Peyer's patch (tissue), 4 donors: ENCODE data around the gene ZBTB7B. TPM values are rescaled to one million over a fixed set of nuclear protein-coding genes. Genes with fewer than 3 reads are reported as not detected.

Experiments
- DNase-seq, 3 donors: peaks; one replicate each; pipeline ENCODE4 v3.0.0-alpha.2; 2017 to 2019
- H3K27ac ChIP-seq, 4 donors: fragments of 200-600 bp; sonication (generic); one replicate each; pipeline ENCODE4 v1.5.1; 2016 to 2019
- H3K27me3 ChIP-seq, 2 donors: fragments of 200-600 bp; sonication (generic); one replicate each; pipeline ENCODE4 v1.5.1; 2019
- H3K36me3 ChIP-seq, 3 donors: fragments of 200-600 bp; sonication (generic); one replicate each; pipeline ENCODE4 v1.5.1; 2016 to 2019
- H3K4me1 ChIP-seq, 4 donors: fragments of 200-600 bp; sonication (generic); one replicate each; pipeline ENCODE4 v1.5.1; 2016 to 2019
- H3K4me3 ChIP-seq, 4 donors: fragments of 200-600 bp; sonication (generic); 1 replicate in 3 of 4; 2 replicates in 1 of 4; pipeline ENCODE4 v1.5.1; 2016 to 2019; ENCODE audit warnings: mild to moderate bottlenecking in 1 of 4
- H3K9me3 ChIP-seq, 4 donors: fragments of 200-600 bp; sonication (generic); one replicate each; pipeline ENCODE4 v1.5.1; 2016 to 2019; ENCODE audit warnings: mild to moderate bottlenecking in 1 of 4
- POLR2A ChIP-seq, 2 donors: fragments of 450-650 bp; IDR thresholded peaks; one replicate each; pipeline ENCODE4 v1.5.1; 2017; ENCODE audit warnings: antibody characterized with exemption in 2 of 2, mild to moderate bottlenecking in 2 of 2, moderate library complexity in 2 of 2
- total RNA-seq, 4 donors: library from RNA; depleted of rRNA; stranded (reverse); fragments of >200 nt; gene quantifications; one replicate each; pipeline ENCODE4 v1.1.0, GENCODE V29; 2016
- TF ChIP-seq, protein P1 (sequence below), 6 experiments: fragments of 450-650 bp in 4 of 6; fragments of 200-600 bp in 2 of 6; sonication (generic) in 1 of 6; IDR thresholded peaks; one replicate each; pipeline ENCODE4 v1.5.1; 2017 to 2019; ENCODE audit warnings: antibody characterized with exemption in 6 of 6, mild to moderate bottlenecking in 3 of 6, moderate library complexity in 1 of 6

ZBTB7B gene
- total RNA-seq, 4 donors from 2014 or later: 35.5 to 412 (median 346) TPM

DNA sequence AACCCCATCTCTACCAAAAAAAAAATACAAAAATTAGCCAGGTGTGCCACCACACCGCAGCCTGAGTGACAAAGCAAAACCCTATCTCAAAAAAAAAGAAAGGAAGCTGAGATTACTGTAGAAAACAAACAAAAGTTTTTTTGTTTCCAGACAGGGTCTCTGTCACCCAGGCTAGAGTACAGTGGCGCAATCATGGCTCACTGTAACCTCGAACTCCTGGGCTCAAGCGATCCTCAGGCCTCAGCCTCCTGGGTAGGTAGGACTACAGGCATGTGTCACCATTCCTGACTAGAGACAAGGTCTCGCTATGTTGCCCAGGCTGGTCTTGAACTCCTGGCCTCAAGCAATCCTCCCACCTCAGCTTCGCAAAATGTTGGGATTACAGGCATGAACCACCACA, 38.2 kb upstream of the ZBTB7B start:
- Histone ChIP-seq H3K4me1 (peaks cover 0 to 22% (median 6%) of the 10 kb centered on the region in 4 donors), H3K36me3 (peaks cover 0 to 69% (median 0%) of the 10 kb centered on the region in 3 donors), H3K9me3 (no peaks in the 10 kb centered on the region), H3K27me3 (no peaks in the 10 kb centered on the region), H3K27ac (no peak overlapping the region), H3K4me3 (no peak overlapping the region)
- TF ChIP-seq POLR2A (IDR thresholded peaks at IDR 0.05): no peak
- TF ChIP-seq, protein P1, sequence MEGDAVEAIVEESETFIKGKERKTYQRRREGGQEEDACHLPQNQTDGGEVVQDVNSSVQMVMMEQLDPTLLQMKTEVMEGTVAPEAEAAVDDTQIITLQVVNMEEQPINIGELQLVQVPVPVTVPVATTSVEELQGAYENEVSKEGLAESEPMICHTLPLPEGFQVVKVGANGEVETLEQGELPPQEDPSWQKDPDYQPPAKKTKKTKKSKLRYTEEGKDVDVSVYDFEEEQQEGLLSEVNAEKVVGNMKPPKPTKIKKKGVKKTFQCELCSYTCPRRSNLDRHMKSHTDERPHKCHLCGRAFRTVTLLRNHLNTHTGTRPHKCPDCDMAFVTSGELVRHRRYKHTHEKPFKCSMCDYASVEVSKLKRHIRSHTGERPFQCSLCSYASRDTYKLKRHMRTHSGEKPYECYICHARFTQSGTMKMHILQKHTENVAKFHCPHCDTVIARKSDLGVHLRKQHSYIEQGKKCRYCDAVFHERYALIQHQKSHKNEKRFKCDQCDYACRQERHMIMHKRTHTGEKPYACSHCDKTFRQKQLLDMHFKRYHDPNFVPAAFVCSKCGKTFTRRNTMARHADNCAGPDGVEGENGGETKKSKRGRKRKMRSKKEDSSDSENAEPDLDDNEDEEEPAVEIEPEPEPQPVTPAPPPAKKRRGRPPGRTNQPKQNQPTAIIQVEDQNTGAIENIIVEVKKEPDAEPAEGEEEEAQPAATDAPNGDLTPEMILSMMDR (IDR thresholded peaks at IDR 0.05): no peak
- no peak for DNase-seq

DNA sequence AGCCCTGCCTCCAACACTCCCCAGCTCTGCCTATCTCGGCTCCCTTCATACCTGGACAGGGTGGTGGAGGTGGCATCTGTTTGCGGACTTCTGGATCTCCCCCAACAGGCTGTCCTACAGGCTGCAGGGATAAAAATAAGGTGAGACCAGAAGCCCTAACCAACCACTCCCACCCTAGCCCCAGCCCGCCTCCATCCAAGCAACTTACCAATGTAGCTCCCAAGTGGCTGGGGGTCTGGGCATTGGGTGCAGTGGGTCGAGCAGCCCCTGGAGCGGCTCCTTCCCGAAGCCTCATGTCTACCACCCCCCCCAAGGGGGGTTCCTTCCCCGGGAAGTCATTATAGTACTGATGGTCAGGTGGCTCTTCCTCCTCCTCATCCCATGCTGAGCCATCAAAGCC, 36.5 kb upstream of the ZBTB7B start:
- Histone ChIP-seq H3K36me3 (peaks cover 0 to 69% (median 0%) of the 10 kb centered on the region in 3 donors), H3K9me3 (no peaks in the 10 kb centered on the region), H3K4me1 (peaks cover 0 to 32% (median 10%) of the 10 kb centered on the region in 4 donors), H3K27ac (peak overlapping the region in 1 of 4 donors; percentile 10), H3K4me3 (no peak overlapping the region), H3K27me3 (no peaks in the 10 kb centered on the region)
- no peak for DNase-seq
- TF ChIP-seq, protein P1 (IDR thresholded peaks at IDR 0.05): no peak
- no peak for TF ChIP-seq POLR2A (IDR thresholded peaks at IDR 0.05)

- no peaks in the 10 kb centered on the region for H3K9me3 ChIP-seq
- no peak overlapping the region for H3K4me3 ChIP-seq
- H3K27ac ChIP-seq: peak overlapping the region in 1 of 4 donors; percentile 35
- no peaks in the 10 kb centered on the region for H3K27me3 ChIP-seq
- H3K36me3 ChIP-seq: peaks cover 0 to 69% (median 0%) of the 10 kb centered on the region in 3 donors
- H3K4me1 ChIP-seq: peaks cover 0 to 43% (median 11%) of the 10 kb centered on the region in 4 donors
- no peak for DNase-seq
- TF ChIP-seq, protein P1 (IDR thresholded peaks at IDR 0.05): no peak
- no peak for TF ChIP-seq POLR2A (IDR thresholded peaks at IDR 0.05)
Observed at GRCh38 chr1:154967331-154967950, 35.2 kb upstream of the ZBTB7B start.

DNA sequence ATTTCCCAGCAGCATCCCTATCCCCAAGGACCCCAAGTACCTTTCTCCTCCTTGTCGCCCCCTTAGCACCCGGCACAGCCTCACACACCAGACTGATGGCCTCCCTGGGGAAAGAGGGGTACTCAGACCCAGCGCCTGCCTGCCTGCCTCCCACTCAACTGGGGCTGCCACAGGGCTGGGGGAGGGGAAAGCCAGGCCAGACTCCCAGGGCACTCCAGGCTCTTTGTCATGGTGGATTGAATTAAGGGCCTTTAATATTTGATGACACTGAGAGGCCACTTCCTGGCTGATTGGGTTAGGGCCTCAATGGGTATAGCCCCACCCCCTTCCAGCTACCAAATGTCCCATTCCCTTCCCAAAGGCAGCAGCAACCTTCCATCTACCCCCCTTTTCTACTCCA, 33.9 kb upstream of the ZBTB7B start:
- Histone ChIP-seq H3K4me3 (no peak overlapping the region), H3K36me3 (peaks cover 0 to 59% (median 0%) of the 10 kb centered on the region in 3 donors), H3K27me3 (no peaks in the 10 kb centered on the region), H3K9me3 (no peaks in the 10 kb centered on the region), H3K4me1 (peaks cover 0 to 39% (median 10%) of the 10 kb centered on the region in 4 donors), H3K27ac (peak overlapping the region in 2 of 4 donors; percentile 0 to 24)
- no peak for TF ChIP-seq POLR2A (IDR thresholded peaks at IDR 0.05)
- TF ChIP-seq, protein P1 (IDR thresholded peaks at IDR 0.05): no peak
- DNase-seq: peak in 1 of 3 donors; percentile 24

GRCh38 chr1:154969246-154969645, 33.4 kb upstream of the ZBTB7B start:
- Histone ChIP-seq H3K36me3 (peaks cover 0 to 54% (median 0%) of the 10 kb centered on the region in 3 donors), H3K27ac (peak overlapping the region; percentile 0 to 99 (median 44)), H3K9me3 (no peaks in the 10 kb centered on the region), H3K4me3 (peak overlapping the region in 1 of 4 donors; percentile 38), H3K4me1 (peaks cover 0 to 39% (median 10%) of the 10 kb centered on the region in 4 donors), H3K27me3 (no peaks in the 10 kb centered on the region)
- TF ChIP-seq, protein P1 (IDR thresholded peaks at IDR 0.05): no peak
- no peak for TF ChIP-seq POLR2A (IDR thresholded peaks at IDR 0.05)
- DNase-seq: peak in 1 of 3 donors; percentile 28
